D721Med (cell line): ENCODE data around the gene MYD88.
A peak's percentile ranks its signal among the peaks of the same experiment; 100 is the strongest.

Source experiments
- DNase-seq: peaks from one replicate; pipeline ENCODE4 v3.0.0; 2011; ENCODE audit warnings: low spot score; ENCODE audit not compliant: insufficient read length
- FAIRE-seq: peaks from 2 replicates; lab custom pipeline; 2011; peaks lifted over from hg19 to GRCh38; lab: Jason Lieb, UNC
- CTCF ChIP-seq: IDR thresholded peaks from 2 replicates; pipeline ENCODE4 v1.5.1; 2012; ENCODE audit warnings: mild to moderate bottlenecking, control low read depth; ENCODE audit not compliant: insufficient read depth; ENCODE audit errors: missing control alignments

The MYD88 gene

GRCh38 chr3:38163841-38164642 lies 25.6 kb downstream of the MYD88 start:
- no peak for TF ChIP-seq CTCF
- no peak for FAIRE-seq
- DNase-seq = no peak

GRCh38 chr3:38164643-38164951 lies 26.1 kb downstream of the MYD88 start:
- DNase-seq = no peak
- no peak for TF ChIP-seq CTCF
- no peak for FAIRE-seq

GRCh38 chr3:38164952-38165721 lies 26.7 kb downstream of the MYD88 start, which contains the start of gene OXSR1:
TSS of gene OXSR1 (plus strand) at chr3:38165537. CDS start at chr3:38165877, 340 bp downstream.
- TF ChIP-seq CTCF = no peak
- FAIRE-seq (peak; percentile 29), DNase-seq (peak; percentile 74)

GRCh38 chr3:38165722-38166387 lies 27.4 kb downstream of the MYD88 start:
- DNase-seq = no peak
- no peak for TF ChIP-seq CTCF
- no peak for FAIRE-seq

- DNase-seq (no peak), FAIRE-seq (no peak)
- TF ChIP-seq CTCF = no peak
Observed at GRCh38 chr3:38167591-38167990, 29.1 kb downstream of the MYD88 start.

- DNase-seq (no peak), FAIRE-seq (no peak)
- TF ChIP-seq CTCF = no peak
Observed at GRCh38 chr3:38168151-38169026, 29.9 kb downstream of the MYD88 start.
